ENCODE results near the gene MGAT5.

Gene MGAT5

DNA sequence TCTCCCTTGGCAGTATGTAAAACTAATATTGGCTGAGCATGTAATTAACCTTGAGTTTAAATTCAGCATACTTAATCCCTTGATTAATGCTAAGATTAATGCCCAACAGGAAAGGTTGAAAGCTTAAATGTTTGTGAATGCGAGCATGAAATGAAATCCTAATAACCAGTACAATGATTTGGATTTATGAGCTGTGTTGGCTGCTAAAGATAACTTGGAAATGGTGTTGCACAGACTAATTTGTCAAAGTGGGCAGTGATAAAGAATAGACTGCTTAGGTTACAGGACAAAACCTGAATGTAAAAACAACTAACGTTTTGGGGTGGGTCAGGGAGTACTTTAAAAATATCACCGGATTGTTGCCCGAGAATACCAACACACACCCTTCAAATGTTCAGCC lies 70.6 kb downstream of the MGAT5 start:
- Histone ChIP-seq H3K9me3 (ENCODE audit: control insufficient read depth, insufficient read depth, low read depth, low read length) (no peaks in the 10 kb centered on the region), H3K4me1 (ENCODE audit: control insufficient read depth, insufficient read depth, low read length) (peaks cover 6% of the 10 kb centered on the region), H3K4me3 (ENCODE audit: low read depth, low read length) (no peak overlapping the region), H3K27me3 (ENCODE audit: control insufficient read depth, insufficient read depth, low read length) (no peaks in the 10 kb centered on the region), H3K9ac (ENCODE audit: low read length) (no peak overlapping the region), H3K36me3 (ENCODE audit: control insufficient read depth, insufficient read depth, low read length) (no peaks in the 10 kb centered on the region), H3K27ac (ENCODE audit: low read depth, low read length) (no peak overlapping the region)

DNA sequence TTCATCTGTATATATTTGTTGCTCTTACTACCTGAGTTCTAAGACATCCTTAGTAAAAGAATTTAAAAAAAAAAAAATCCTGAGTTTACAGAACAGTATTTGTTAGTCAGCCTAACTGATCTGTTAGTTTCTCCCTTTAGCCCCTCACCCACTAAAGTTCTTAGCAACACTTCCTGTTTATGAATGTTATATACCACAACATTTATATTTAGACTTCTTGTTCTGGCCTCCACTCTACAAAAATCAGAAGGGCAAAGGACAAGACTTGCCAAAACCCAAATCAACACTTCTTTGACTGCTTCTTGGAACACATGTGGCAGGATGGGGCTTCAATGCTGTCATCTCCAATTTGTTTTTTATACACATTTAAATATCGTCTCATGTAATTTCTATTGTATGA lies 71.1 kb downstream of the MGAT5 start:
- Histone ChIP-seq H3K27me3 (ENCODE audit: control insufficient read depth, insufficient read depth, low read length) (no peaks in the 10 kb centered on the region), H3K36me3 (ENCODE audit: control insufficient read depth, insufficient read depth, low read length) (no peaks in the 10 kb centered on the region), H3K4me3 (ENCODE audit: low read depth, low read length) (no peak overlapping the region), H3K9me3 (ENCODE audit: control insufficient read depth, insufficient read depth, low read depth, low read length) (no peaks in the 10 kb centered on the region), H3K4me1 (ENCODE audit: control insufficient read depth, insufficient read depth, low read length) (peaks cover 1% of the 10 kb centered on the region), H3K27ac (ENCODE audit: low read depth, low read length) (no peak overlapping the region), H3K9ac (ENCODE audit: low read length) (no peak overlapping the region)

DNA sequence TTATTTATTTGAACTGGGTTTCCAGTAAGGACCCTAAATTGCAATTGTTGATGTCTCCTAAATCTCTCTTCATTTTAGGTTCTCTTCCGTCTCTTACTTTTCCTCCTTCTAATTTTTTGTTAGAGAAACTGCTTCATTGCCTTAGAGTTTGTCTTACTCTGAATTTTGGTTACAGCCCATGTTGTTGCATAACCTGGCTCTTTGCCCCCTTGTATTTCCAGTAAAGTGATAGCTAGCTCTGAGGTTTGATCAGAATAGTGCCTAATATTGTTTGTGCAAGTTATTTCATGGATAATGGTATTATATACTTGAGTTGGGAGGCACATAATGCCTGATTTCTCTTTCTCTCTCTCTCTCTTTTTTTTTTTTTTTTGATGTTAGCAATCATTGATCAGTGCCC lies 71.8 kb downstream of the MGAT5 start:
- no peaks in the 10 kb centered on the region for H3K9me3 ChIP-seq (ENCODE audit: control insufficient read depth, insufficient read depth, low read depth, low read length)
- no peak overlapping the region for H3K4me3 ChIP-seq (ENCODE audit: low read depth, low read length)
- H3K27me3 ChIP-seq (ENCODE audit: control insufficient read depth, insufficient read depth, low read length), result no peaks in the 10 kb centered on the region
- H3K36me3 ChIP-seq (ENCODE audit: control insufficient read depth, insufficient read depth, low read length), result no peaks in the 10 kb centered on the region
- no peak overlapping the region for H3K27ac ChIP-seq (ENCODE audit: low read depth, low read length)
- no peak overlapping the region for H3K9ac ChIP-seq (ENCODE audit: low read length)
- no peaks in the 10 kb centered on the region for H3K4me1 ChIP-seq (ENCODE audit: control insufficient read depth, insufficient read depth, low read length)

DNA sequence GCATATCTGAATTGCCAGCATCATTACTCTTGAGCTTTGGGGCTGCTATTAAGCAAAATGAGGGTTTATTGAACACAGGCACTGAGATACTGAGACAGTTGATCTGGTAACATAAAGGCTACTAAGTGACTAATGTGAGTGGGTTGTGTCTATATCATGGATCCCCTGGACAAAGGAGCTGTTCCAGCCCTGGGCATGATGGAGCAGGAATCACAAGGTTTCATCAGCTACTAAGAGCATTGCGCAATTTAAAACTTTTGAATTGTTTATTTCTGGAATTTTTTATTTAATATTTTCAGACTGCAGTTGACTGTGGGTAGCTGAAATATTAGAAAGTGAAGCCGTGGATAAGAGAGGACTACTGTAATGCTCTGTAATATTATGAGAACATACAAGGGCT lies 73.5 kb downstream of the MGAT5 start:
- Histone ChIP-seq H3K9me3 (ENCODE audit: control insufficient read depth, insufficient read depth, low read depth, low read length) (peaks cover 5% of the 10 kb centered on the region; the same call in 1 of the 2 replicates), H3K4me1 (ENCODE audit: control insufficient read depth, insufficient read depth, low read length) (no peaks in the 10 kb centered on the region), H3K4me3 (ENCODE audit: low read depth, low read length) (no peak overlapping the region), H3K27ac (ENCODE audit: low read depth, low read length) (no peak overlapping the region), H3K36me3 (ENCODE audit: control insufficient read depth, insufficient read depth, low read length) (no peaks in the 10 kb centered on the region), H3K9ac (ENCODE audit: low read length) (no peak overlapping the region), H3K27me3 (ENCODE audit: control insufficient read depth, insufficient read depth, low read length) (no peaks in the 10 kb centered on the region)

DNA sequence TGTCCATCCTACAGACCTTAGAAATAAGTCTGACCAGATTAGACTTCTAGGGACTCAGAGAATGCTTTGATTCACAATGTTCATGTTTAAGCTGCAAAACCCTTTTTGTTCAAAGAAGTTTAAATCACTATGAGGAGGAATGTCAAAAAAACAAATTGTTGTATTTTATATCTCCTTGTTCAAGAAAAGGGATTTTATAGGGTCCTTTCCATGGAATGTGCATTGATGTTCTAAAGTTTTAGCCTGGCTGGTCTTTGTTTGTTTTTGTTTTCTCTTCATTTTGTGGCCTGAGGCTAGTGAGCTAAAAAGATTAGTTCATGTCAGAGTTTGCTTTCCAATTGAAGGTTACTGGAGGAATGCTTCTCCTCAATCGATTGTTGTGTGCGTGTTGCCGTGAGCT lies 77.2 kb downstream of the MGAT5 start:
- no peaks in the 10 kb centered on the region for H3K36me3 ChIP-seq (ENCODE audit: control insufficient read depth, insufficient read depth, low read length)

DNA sequence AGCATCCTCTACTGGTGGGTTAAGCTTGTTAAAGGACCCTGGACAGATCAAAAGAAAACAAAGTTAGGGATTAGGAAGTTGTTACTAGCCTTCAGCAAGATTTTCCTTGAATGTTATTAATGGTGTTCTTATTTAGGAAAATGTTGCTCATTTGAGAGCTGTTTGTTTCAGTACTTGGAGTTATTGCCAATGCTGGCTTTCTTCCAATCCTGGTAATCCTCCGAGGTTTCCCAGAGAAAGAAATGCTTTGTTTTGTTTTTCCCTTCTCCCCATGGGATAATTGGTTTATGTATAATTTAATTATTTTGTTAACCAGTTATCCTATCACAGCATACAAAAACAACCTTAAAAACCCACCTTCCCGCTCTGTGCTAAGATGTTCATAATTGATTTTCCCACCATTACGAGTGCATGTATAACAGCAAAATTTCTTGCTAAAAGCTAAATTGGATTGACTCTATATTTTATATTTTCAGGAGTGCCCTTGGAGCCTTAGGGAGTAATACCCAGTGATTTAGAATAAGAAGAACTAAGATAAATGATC lies 79.8 kb downstream of the MGAT5 start:
- no peak overlapping the region for H3K27ac ChIP-seq (ENCODE audit: low read depth, low read length)
- no peaks in the 10 kb centered on the region; the same call in 1 of the 2 replicates for H3K4me1 ChIP-seq (ENCODE audit: control insufficient read depth, insufficient read depth, low read length)
- no peaks in the 10 kb centered on the region for H3K27me3 ChIP-seq (ENCODE audit: control insufficient read depth, insufficient read depth, low read length)
- 0 out of 2 replicates have a peak, but pooled peaks cover 2% of the 10 kb centered on the region for H3K36me3 ChIP-seq (ENCODE audit: control insufficient read depth, insufficient read depth, low read length)
- peaks cover 5% of the 10 kb centered on the region; the same call in 1 of the 2 replicates for H3K9me3 ChIP-seq (ENCODE audit: control insufficient read depth, insufficient read depth, low read depth, low read length)
- no peak overlapping the region for H3K4me3 ChIP-seq (ENCODE audit: low read depth, low read length)
- no peak overlapping the region for H3K9ac ChIP-seq (ENCODE audit: low read length)

More for the DNA sequence above, 77.2 kb downstream of the MGAT5 start:
- Histone ChIP-seq H3K4me1 (ENCODE audit: control insufficient read depth, insufficient read depth, low read length) (no peaks in the 10 kb centered on the region; the same call in 1 of the 2 replicates), H3K27ac (ENCODE audit: low read depth, low read length) (no peak overlapping the region), H3K9ac (ENCODE audit: low read length) (no peak overlapping the region), H3K27me3 (ENCODE audit: control insufficient read depth, insufficient read depth, low read length) (no peaks in the 10 kb centered on the region), H3K4me3 (ENCODE audit: low read depth, low read length) (no peak overlapping the region), H3K9me3 (ENCODE audit: control insufficient read depth, insufficient read depth, low read depth, low read length) (peaks cover 5% of the 10 kb centered on the region; the same call in 1 of the 2 replicates)

DNA sequence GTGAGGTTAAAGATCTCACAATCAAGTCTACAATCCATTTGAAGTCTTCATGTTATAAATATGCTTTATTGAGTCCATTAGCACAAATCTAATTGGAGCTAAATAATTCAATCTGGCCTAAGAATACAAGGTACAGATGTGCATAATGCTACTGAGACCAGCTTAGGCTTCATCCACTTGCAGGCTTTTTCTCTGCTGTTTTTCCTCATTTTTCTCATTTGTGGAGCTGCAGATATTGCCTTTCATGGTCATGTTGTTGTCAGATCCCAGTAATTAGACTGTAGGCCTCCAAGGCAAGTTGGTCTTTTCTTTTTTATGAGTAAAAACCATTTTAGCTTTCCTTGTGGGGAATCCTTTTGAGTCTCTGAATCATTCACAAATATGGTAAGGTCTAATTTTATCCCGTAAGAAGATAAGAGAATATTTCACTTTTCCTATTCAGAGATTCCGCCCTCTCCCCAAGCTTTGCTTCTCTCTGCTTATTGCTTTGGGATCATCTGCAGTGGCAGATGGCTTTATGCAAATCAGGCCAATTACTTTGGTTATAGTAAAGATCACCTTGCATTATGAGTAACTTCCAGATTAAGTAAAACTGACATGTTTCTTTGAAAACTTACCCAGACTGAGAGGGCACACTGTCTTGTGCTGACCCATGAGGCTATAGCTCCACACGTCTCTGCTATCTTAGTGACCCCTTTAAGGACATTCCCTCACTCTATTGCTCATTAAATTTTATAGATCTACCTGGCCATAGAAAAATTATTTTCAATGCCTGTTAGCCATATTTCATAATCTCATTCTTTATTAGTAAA lies 80.9 kb downstream of the MGAT5 start:
- no peaks in the 10 kb centered on the region for H3K27me3 ChIP-seq (ENCODE audit: control insufficient read depth, insufficient read depth, low read length)
- H3K27ac ChIP-seq (ENCODE audit: low read depth, low read length), result no peak overlapping the region
- H3K4me3 ChIP-seq (ENCODE audit: low read depth, low read length), result no peak overlapping the region
- H3K4me1 ChIP-seq (ENCODE audit: control insufficient read depth, insufficient read depth, low read length), result no peaks in the 10 kb centered on the region; the same call in 1 of the 2 replicates
- 0 out of 2 replicates have a peak, but pooled peaks cover 3% of the 10 kb centered on the region for H3K36me3 ChIP-seq (ENCODE audit: control insufficient read depth, insufficient read depth, low read length)
- H3K9me3 ChIP-seq (ENCODE audit: control insufficient read depth, insufficient read depth, low read depth, low read length), result peaks cover 5% of the 10 kb centered on the region; the same call in 1 of the 2 replicates
- H3K9ac ChIP-seq (ENCODE audit: low read length), result no peak overlapping the region

DNA sequence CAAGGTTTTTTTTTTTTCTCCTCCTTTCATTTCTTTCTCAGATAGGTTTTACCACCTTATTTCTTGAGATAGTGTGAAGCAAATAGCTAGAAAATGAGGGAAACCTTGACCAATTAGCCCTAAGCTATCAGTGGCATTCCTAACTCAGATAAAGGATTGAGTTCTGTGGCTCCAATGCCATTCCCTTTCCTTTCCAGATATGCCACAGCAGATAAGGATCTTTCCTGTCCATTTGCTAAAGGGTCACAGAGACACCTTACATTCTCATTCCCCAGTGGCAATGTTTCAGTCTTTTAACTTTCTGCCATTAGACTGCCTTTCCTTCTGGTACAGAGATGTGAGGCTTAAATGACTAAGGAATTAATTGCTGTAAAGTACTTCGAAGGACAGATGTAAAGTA lies 81.7 kb downstream of the MGAT5 start:
- Histone ChIP-seq H3K4me1 (ENCODE audit: control insufficient read depth, insufficient read depth, low read length) (no peaks in the 10 kb centered on the region; the same call in 1 of the 2 replicates), H3K4me3 (ENCODE audit: low read depth, low read length) (no peak overlapping the region), H3K36me3 (ENCODE audit: control insufficient read depth, insufficient read depth, low read length) (0 out of 2 replicates have a peak, but pooled peaks cover 5% of the 10 kb centered on the region), H3K27me3 (ENCODE audit: control insufficient read depth, insufficient read depth, low read length) (no peaks in the 10 kb centered on the region), H3K9me3 (ENCODE audit: control insufficient read depth, insufficient read depth, low read depth, low read length) (peaks cover 5% of the 10 kb centered on the region; the same call in 1 of the 2 replicates), H3K9ac (ENCODE audit: low read length) (no peak overlapping the region), H3K27ac (ENCODE audit: low read depth, low read length) (no peak overlapping the region)

DNA sequence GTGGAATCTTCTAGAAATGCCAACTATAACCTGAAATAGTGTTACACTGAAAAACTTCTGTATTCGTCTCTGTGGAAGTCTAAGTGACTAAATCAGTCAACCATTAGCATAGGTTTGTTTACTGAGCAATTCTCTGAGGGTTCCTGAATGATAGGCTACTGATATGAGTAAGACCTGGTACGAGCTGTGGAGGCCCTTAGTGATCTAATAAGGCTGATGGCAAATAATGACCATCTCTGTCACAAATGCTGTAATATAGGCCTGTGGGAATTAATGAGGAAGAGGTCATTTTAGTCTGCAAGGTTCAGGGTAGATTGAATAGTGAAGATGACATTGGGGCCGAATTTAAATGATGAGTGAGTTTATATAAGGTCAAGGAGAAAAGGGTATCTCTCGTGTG lies 82.5 kb downstream of the MGAT5 start:
- H3K27me3 ChIP-seq (ENCODE audit: control insufficient read depth, insufficient read depth, low read length), result no peaks in the 10 kb centered on the region
- H3K4me3 ChIP-seq (ENCODE audit: low read depth, low read length), result no peak overlapping the region
- 0 out of 2 replicates have a peak, but pooled peaks cover 5% of the 10 kb centered on the region for H3K36me3 ChIP-seq (ENCODE audit: control insufficient read depth, insufficient read depth, low read length)
- H3K9me3 ChIP-seq (ENCODE audit: control insufficient read depth, insufficient read depth, low read depth, low read length), result peaks cover 4% of the 10 kb centered on the region; the same call in 1 of the 2 replicates
- H3K27ac ChIP-seq (ENCODE audit: low read depth, low read length), result no peak overlapping the region
- H3K4me1 ChIP-seq (ENCODE audit: control insufficient read depth, insufficient read depth, low read length), result no peaks in the 10 kb centered on the region; the same call in 1 of the 2 replicates
- no peak overlapping the region for H3K9ac ChIP-seq (ENCODE audit: low read length)

DNA sequence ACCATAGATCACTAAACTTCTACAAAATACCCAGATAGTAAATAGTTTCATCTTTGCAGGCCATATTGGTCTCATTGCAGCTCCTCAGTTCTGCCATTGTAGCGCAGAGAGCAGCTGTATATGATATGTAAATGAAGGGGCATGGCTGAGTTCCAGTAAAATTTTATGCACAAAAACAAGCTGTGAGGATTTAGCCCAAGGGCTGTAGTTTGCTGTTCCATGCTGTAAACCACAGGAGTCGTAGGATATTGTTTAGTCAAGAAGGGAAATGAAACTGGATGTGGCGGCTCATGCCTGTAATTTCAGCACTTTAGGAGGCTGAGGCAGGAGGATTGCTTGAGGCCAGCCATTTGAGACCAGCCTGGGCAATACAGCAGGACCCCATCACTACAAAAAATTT lies 83.0 kb downstream of the MGAT5 start:
- Histone ChIP-seq H3K27me3 (ENCODE audit: control insufficient read depth, insufficient read depth, low read length) (no peaks in the 10 kb centered on the region), H3K4me3 (ENCODE audit: low read depth, low read length) (no peak overlapping the region), H3K36me3 (ENCODE audit: control insufficient read depth, insufficient read depth, low read length) (peaks cover 5% of the 10 kb centered on the region; the same call in 1 of the 2 replicates), H3K9ac (ENCODE audit: low read length) (no peak overlapping the region), H3K4me1 (ENCODE audit: control insufficient read depth, insufficient read depth, low read length) (no peaks in the 10 kb centered on the region; the same call in 1 of the 2 replicates), H3K9me3 (ENCODE audit: control insufficient read depth, insufficient read depth, low read depth, low read length) (no peaks in the 10 kb centered on the region), H3K27ac (ENCODE audit: low read depth, low read length) (no peak overlapping the region)

DNA sequence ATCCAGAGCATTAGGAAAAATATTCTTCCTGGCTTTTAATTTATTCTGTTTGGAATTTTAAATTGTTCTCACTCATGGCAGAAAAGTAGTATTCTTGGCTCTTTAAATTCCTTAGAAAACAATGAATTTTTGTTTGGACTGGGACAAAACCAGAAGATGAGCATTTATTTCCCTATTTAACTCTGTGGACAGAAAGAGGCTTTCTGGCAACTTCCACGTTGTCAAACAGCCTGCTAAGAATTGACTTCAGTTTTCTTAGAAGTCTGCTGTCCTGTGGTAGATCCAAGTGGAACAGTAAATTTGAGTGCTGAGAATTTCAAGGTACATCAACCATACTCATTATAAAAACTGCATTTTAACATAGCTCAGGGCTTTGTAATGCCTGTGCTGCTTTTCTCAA lies 83.8 kb downstream of the MGAT5 start:
- Histone ChIP-seq H3K9me3 (ENCODE audit: control insufficient read depth, insufficient read depth, low read depth, low read length) (no peaks in the 10 kb centered on the region), H3K4me3 (ENCODE audit: low read depth, low read length) (no peak overlapping the region), H3K27ac (ENCODE audit: low read depth, low read length) (no peak overlapping the region), H3K36me3 (ENCODE audit: control insufficient read depth, insufficient read depth, low read length) (peaks cover 8% of the 10 kb centered on the region; the same call in 1 of the 2 replicates), H3K9ac (ENCODE audit: low read length) (no peak overlapping the region), H3K27me3 (ENCODE audit: control insufficient read depth, insufficient read depth, low read length) (no peaks in the 10 kb centered on the region), H3K4me1 (ENCODE audit: control insufficient read depth, insufficient read depth, low read length) (no peaks in the 10 kb centered on the region; the same call in 1 of the 2 replicates)
